ENCODE measurements around the gene MAP4K3. TPM values are rescaled to one million over a fixed set of nuclear protein-coding genes. Genes with fewer than 3 reads are reported as not detected.
"Not testable (repeated sequence)": the region's sequence is repeated elsewhere in the genome, so short reads cannot be mapped to it uniquely, and the experiment has no call there.

MAP4K3 gene
- total RNA-seq, 1 experiment from 2014 or later = 36.0 TPM

DNA sequence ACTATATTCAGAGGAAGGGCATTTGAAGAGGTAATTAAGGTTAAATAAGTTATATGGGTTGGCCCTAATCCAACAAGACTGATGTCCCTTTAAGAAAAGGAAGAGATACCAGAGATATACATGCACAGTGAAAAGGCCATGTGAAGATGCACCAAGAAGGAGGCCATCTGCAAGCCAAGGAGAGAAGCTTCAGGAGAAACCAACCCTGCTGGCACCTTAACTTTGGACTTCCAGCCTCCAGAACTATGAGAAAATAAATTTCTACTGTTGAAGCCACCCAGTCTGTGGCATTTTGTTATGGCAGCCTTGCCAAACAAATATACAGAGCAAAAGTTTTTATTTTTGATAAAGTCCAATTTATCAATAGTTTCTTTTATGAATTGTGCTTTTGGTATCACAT is 51.0 kb downstream of the MAP4K3 start:
- POLR2A ChIA-PET = interaction anchor here (0.6 kb wide), 1 partner anchor 101 kb away, joined by 3 read pairs; no protein-coding TSS in a partner anchor
- no TSS peak for BruUV-seq (replicated peaks)
- no peak overlapping the region for H3K4me3 Mint-ChIP-seq (ENCODE audit: unreplicated experiment)
- H3K27me3 Mint-ChIP-seq (ENCODE audit: insufficient read depth, unreplicated experiment) = no peaks in the 10 kb centered on the region
- intact Hi-C loops (cut with micrococcal nuclease) = no loop called here
- no peak overlapping the region for H3K27ac Mint-ChIP-seq (ENCODE audit: low read depth, unreplicated experiment)
- no peaks in the 10 kb centered on the region for H3K9me3 Mint-ChIP-seq (ENCODE audit: unreplicated experiment)
- TF ChIP-seq, protein P1, sequence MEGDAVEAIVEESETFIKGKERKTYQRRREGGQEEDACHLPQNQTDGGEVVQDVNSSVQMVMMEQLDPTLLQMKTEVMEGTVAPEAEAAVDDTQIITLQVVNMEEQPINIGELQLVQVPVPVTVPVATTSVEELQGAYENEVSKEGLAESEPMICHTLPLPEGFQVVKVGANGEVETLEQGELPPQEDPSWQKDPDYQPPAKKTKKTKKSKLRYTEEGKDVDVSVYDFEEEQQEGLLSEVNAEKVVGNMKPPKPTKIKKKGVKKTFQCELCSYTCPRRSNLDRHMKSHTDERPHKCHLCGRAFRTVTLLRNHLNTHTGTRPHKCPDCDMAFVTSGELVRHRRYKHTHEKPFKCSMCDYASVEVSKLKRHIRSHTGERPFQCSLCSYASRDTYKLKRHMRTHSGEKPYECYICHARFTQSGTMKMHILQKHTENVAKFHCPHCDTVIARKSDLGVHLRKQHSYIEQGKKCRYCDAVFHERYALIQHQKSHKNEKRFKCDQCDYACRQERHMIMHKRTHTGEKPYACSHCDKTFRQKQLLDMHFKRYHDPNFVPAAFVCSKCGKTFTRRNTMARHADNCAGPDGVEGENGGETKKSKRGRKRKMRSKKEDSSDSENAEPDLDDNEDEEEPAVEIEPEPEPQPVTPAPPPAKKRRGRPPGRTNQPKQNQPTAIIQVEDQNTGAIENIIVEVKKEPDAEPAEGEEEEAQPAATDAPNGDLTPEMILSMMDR (IDR thresholded peaks at IDR 0.05; ENCODE audit: unreplicated experiment) = no peak
- H3K36me3 Mint-ChIP-seq (ENCODE audit: insufficient read depth, unreplicated experiment) = no peaks in the 10 kb centered on the region
- H3K4me1 Mint-ChIP-seq (ENCODE audit: insufficient read depth, unreplicated experiment) = peaks cover 21% of the 10 kb centered on the region
- DNase-seq (ENCODE audit: unreplicated experiment) = no peak
- CTCF ChIA-PET = interaction anchor here (1.1 kb wide), 1 partner anchor 311 kb away, joined by 4 read pairs; no protein-coding TSS in a partner anchor

DNA sequence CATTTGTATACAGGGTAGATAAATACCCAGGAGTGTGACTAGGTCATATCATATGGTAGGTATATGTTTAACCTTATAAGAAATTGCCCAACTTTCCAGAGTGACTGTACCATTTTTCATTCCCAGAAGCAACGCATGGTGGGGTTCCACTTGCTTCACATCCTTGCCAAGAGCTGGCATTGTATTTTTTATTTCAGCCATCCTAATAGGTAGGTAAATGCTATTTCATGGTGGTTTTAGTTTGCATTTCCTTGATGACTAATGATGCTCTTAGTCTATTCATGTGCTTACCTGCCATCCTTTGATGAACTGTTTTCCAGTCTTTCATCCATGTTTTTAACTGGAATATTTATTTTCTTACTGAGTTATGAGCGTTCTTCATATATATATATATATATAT is 51.9 kb downstream of the MAP4K3 start:
- ChIA-PET POLR2A (no interaction called here), CTCF (interaction anchor here (1.1 kb wide), 1 partner anchor 311 kb away, joined by 4 read pairs; no protein-coding TSS in a partner anchor)
- DNase-seq (ENCODE audit: unreplicated experiment) = peak; percentile 53
- Mint-ChIP-seq H3K27ac (ENCODE audit: low read depth, unreplicated experiment) (no peak overlapping the region), H3K27me3 (ENCODE audit: insufficient read depth, unreplicated experiment) (no peaks in the 10 kb centered on the region), H3K9me3 (ENCODE audit: unreplicated experiment) (no peaks in the 10 kb centered on the region), H3K4me3 (ENCODE audit: unreplicated experiment) (no peak overlapping the region), H3K36me3 (ENCODE audit: insufficient read depth, unreplicated experiment) (no peaks in the 10 kb centered on the region), H3K4me1 (ENCODE audit: insufficient read depth, unreplicated experiment) (peaks cover 27% of the 10 kb centered on the region)
- intact Hi-C loops (cut with micrococcal nuclease) = no loop called here
- no TSS peak for BruUV-seq (replicated peaks)
- TF ChIP-seq, protein P1 (IDR thresholded peaks at IDR 0.05; ENCODE audit: unreplicated experiment) = no peak

DNA sequence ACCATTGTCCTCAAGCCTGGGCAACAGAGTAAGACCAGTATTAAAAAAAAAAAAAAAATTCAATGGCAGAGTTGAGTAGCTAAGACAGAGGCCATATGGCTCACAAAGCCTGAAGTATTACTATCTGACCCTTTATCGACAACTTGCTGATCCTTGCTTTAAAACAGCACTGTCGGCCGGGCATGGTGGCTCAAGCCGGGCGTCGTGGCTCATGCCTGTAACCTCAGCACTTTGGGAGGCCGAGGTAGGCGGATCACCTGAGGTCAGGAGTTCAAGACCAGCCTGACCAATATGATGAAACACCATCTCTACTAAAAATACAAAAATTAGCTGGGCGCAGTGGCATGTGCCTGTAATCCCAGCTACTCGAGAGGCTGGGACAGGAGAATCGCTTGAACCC is 53.0 kb downstream of the MAP4K3 start:
- H3K36me3 Mint-ChIP-seq (ENCODE audit: insufficient read depth, unreplicated experiment); H3K27me3 Mint-ChIP-seq (ENCODE audit: insufficient read depth, unreplicated experiment); H3K27ac Mint-ChIP-seq (ENCODE audit: low read depth, unreplicated experiment); intact Hi-C loops (cut with micrococcal nuclease); H3K4me3 Mint-ChIP-seq (ENCODE audit: unreplicated experiment); BruUV-seq (replicated peaks); H3K9me3 Mint-ChIP-seq (ENCODE audit: unreplicated experiment); DNase-seq (ENCODE audit: unreplicated experiment): not testable (repeated sequence)
- ChIA-PET POLR2A (interaction anchor here (0.7 to 1.1 kb wide), 2 partner anchors 35 to 53 kb away, joined by 3 to 4 read pairs; no protein-coding TSS in a partner anchor), CTCF (interaction anchor here (0.6 to 1.2 kb wide), 4 partner anchors 47 to 313 kb away, joined by 3 to 5 read pairs (median 4); no protein-coding TSS in a partner anchor)
- peaks cover 28% of the 10 kb centered on the region for H3K4me1 Mint-ChIP-seq (ENCODE audit: insufficient read depth, unreplicated experiment)

DNA sequence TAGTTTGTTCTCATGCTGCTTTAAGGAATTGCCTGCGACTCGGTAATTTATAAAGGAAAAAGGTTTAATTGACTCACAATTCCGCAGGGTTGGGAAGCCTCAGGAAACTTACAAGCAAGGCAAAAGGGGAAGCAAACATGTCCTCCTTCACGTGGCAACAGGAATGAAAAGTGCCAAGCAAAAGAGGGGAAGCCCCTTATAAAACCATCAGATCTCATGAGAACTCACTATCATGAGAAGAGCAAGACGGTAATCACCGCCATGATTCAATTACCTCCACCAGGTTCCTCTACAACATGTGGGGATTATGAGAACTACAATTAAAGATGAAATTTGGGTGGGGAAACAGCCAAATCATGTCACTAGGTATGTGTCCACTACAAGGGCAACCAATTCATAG is 53.9 kb downstream of the MAP4K3 start:
- Mint-ChIP-seq H3K4me1 (ENCODE audit: insufficient read depth, unreplicated experiment) (peaks cover 25% of the 10 kb centered on the region), H3K36me3 (ENCODE audit: insufficient read depth, unreplicated experiment) (no peaks in the 10 kb centered on the region), H3K27ac (ENCODE audit: low read depth, unreplicated experiment) (no peak overlapping the region), H3K9me3 (ENCODE audit: unreplicated experiment) (no peaks in the 10 kb centered on the region), H3K4me3 (ENCODE audit: unreplicated experiment) (no peak overlapping the region), H3K27me3 (ENCODE audit: insufficient read depth, unreplicated experiment) (no peaks in the 10 kb centered on the region)
- TF ChIP-seq, protein P1 (IDR thresholded peaks at IDR 0.05; ENCODE audit: unreplicated experiment) = no peak
- POLR2A ChIA-PET = interaction anchor here (1.1 to 8.9 kb wide), 2 partner anchors 50 to 54 kb away, joined by 4 to 198 read pairs; partner anchors contain the start of gene MAP4K3
- CTCF ChIA-PET = interaction anchor here (1.2 to 2.1 kb wide), 4 partner anchors 11 to 314 kb away, joined by 3 to 5 read pairs (median 4); no protein-coding TSS in a partner anchor
- no TSS peak for BruUV-seq (replicated peaks)
- DNase-seq (ENCODE audit: unreplicated experiment) = no peak
- intact Hi-C loops (cut with micrococcal nuclease) = no loop called here

Data from MCF 10A (cell line).